MM.1S (cell line): ENCODE data around the gene COL20A1.

ENCODE experiments used
- DNase-seq: peaks from one replicate; pipeline ENCODE4 v3.0.0-alpha.2; 2015
- H2AFZ ChIP-seq: fragments of 300-600 bp; sonication (generic); 2 replicates; pipeline ENCODE4 v1.6.0; 2016; ENCODE audit warnings: antibody characterized with exemption, low read length
- H3F3A ChIP-seq: fragments of 300-600 bp; sonication (generic); 2 replicates; pipeline ENCODE4 v1.6.1; 2016; ENCODE audit warnings: mild to moderate bottlenecking, antibody characterized with exemption, low read length, moderate library complexity, mixed read lengths; ENCODE audit not compliant: insufficient read depth
- H3K27ac ChIP-seq: fragments of 300-600 bp; sonication (generic); 2 replicates; pipeline ENCODE4 v1.5.1; 2016; ENCODE audit warnings: mild to moderate bottlenecking, low read length
- H3K27me3 ChIP-seq: fragments of 300-600 bp; sonication (generic); replicated peaks from 2 replicates; pipeline ENCODE4 v1.6.0; 2016; ENCODE audit warnings: low read length; ENCODE audit not compliant: insufficient read depth
- H3K36me3 ChIP-seq: fragments of 300-600 bp; sonication (generic); replicated peaks from 2 replicates; pipeline ENCODE4 v1.6.1; 2016; ENCODE audit warnings: mild to moderate bottlenecking, low read length, mixed read lengths; ENCODE audit not compliant: insufficient read depth
- H3K4me1 ChIP-seq: fragments of 300-600 bp; sonication (generic); 2 replicates; pipeline ENCODE4 v1.6.1; 2016; ENCODE audit warnings: low read length, mixed read lengths
- H3K4me2 ChIP-seq: fragments of 300-600 bp; sonication (generic); 2 replicates; pipeline ENCODE4 v1.6.0; 2016; ENCODE audit warnings: low read depth, low read length
- H3K4me3 ChIP-seq: fragments of 300-600 bp; sonication (generic); 2 replicates; pipeline ENCODE4 v1.5.1; 2016; ENCODE audit warnings: low read length, mixed read lengths
- H3K79me2 ChIP-seq: fragments of 300-600 bp; sonication (generic); 2 replicates; pipeline ENCODE4 v1.6.1; 2016; ENCODE audit warnings: mixed run types, low read length, mixed read lengths
- H3K9ac ChIP-seq: fragments of 300-600 bp; sonication (generic); 2 replicates; pipeline ENCODE4 v1.6.1; 2016; ENCODE audit warnings: low read length, mixed read lengths
- H3K9me2 ChIP-seq: fragments of 300-600 bp; sonication (generic); replicated peaks from 2 replicates; pipeline ENCODE4 v1.6.1; 2016; ENCODE audit warnings: mild to moderate bottlenecking, low read length, mixed read lengths; ENCODE audit not compliant: insufficient read depth
- H3K9me3 ChIP-seq: fragments of 300-600 bp; sonication (generic); replicated peaks from 2 replicates; pipeline ENCODE4 v1.6.1; 2016; ENCODE audit warnings: mild to moderate bottlenecking, low read length, mixed read lengths; ENCODE audit not compliant: insufficient read depth
- H4K20me1 ChIP-seq: fragments of 300-600 bp; sonication (generic); 2 replicates; pipeline ENCODE4 v1.6.1; 2016; ENCODE audit warnings: mild to moderate bottlenecking, low read length, moderate library complexity, mixed read lengths; ENCODE audit not compliant: insufficient read depth
- EZH2 ChIP-seq: fragments of 300-600 bp; sonication (generic); optimal IDR thresholded peaks from 2 replicates; pipeline ENCODE3; 2017; ENCODE audit warnings: low read depth, mild to moderate bottlenecking, antibody characterized with exemption, low read length, mixed read lengths
- EZH2phosphoT487 ChIP-seq: fragments of 300-600 bp; sonication (generic); IDR thresholded peaks from 2 replicates; pipeline ENCODE4 v1.6.1; 2018; ENCODE audit warnings: antibody characterized with exemption, low read length
- TF ChIP-seq, protein P1 (sequence below): fragments of 300-600 bp; sonication (generic); IDR thresholded peaks from 2 replicates; pipeline ENCODE4 v1.5.1; 2016; ENCODE audit warnings: antibody characterized with exemption, low read length, mixed read lengths

The COL20A1 gene

DNA sequence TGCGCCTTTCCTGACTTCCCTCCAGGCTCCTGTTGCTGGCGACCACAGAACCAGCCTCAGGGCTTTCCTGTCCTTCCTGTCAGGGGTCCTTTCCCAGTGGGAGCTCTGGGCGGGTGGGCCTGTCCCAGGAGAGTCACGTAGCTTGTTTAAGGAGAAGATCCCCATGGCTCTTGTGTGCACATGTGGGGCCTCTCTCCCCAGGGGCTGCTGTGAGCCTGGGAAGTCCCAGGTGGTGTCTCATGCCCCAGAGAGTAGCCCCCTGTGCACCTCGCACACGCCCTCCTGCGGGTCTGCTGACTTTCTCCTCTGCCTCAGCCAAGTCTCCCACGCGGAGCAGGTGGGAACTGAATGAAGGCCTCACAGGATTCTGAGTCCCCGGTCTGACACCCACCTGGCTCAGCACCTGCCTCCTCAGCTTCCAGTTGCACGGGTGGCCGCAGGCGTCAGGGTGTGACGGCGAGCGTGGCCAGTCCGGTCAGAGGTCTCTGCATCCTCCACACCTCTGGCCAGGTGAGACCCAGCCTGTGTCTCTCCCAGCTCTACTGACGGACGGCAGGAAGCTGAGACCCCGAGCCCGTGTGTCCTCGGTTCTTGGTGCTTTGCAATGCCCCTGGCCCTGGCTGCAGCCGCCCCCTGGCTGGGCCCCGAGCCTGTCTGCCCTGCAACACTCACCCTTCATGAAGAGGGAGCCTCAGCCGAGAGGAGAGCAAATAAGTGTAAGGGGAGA, 33.1 kb upstream of the COL20A1 start:
- peaks cover 99% of the 10 kb centered on the region for H3K27me3 ChIP-seq
- no peak overlapping the region for H2AFZ ChIP-seq
- no peak overlapping the region for H3K4me3 ChIP-seq
- no peaks in the 10 kb centered on the region for H3K9me2 ChIP-seq
- no peaks in the 10 kb centered on the region for H3K79me2 ChIP-seq
- no peaks in the 10 kb centered on the region for H3F3A ChIP-seq
- H3K9ac ChIP-seq, result no peak overlapping the region
- DNase-seq, result no peak
- H3K4me2 ChIP-seq, result no peak overlapping the region
- no peak for TF ChIP-seq EZH2phosphoT487
- TF ChIP-seq EZH2, result no peak
- TF ChIP-seq, protein P1, sequence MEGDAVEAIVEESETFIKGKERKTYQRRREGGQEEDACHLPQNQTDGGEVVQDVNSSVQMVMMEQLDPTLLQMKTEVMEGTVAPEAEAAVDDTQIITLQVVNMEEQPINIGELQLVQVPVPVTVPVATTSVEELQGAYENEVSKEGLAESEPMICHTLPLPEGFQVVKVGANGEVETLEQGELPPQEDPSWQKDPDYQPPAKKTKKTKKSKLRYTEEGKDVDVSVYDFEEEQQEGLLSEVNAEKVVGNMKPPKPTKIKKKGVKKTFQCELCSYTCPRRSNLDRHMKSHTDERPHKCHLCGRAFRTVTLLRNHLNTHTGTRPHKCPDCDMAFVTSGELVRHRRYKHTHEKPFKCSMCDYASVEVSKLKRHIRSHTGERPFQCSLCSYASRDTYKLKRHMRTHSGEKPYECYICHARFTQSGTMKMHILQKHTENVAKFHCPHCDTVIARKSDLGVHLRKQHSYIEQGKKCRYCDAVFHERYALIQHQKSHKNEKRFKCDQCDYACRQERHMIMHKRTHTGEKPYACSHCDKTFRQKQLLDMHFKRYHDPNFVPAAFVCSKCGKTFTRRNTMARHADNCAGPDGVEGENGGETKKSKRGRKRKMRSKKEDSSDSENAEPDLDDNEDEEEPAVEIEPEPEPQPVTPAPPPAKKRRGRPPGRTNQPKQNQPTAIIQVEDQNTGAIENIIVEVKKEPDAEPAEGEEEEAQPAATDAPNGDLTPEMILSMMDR, result no peak
- H3K36me3 ChIP-seq, result no peaks in the 10 kb centered on the region
- no peak overlapping the region for H3K27ac ChIP-seq
- H3K4me1 ChIP-seq, result no peaks in the 10 kb centered on the region
- H4K20me1 ChIP-seq, result no peaks in the 10 kb centered on the region
- no peaks in the 10 kb centered on the region for H3K9me3 ChIP-seq

DNA sequence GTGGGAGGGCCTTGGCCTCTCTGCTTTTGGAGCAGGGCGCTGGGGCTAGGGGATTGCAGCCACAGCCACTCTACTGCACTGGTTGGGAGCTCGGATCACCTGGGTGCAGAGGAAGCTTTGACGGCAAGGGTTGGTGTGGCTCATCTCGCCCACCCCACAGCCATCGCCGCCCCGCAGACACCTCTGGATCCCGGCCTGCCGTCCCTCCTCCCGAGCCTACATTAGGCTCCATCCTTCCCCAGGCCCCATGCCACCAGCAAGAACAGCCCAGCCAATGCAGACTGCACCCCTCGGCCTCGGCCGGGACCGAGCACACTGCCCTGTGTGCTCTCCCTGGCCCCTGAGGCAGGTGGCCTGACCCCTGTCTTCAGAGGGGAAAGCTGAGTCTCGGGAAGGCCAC, 32.5 kb upstream of the COL20A1 start:
- Histone ChIP-seq H3K9ac (no peak overlapping the region), H3K79me2 (no peaks in the 10 kb centered on the region), H3K36me3 (no peaks in the 10 kb centered on the region), H3K4me3 (no peak overlapping the region), H3K9me3 (no peaks in the 10 kb centered on the region), H3F3A (no peaks in the 10 kb centered on the region), H3K27ac (no peak overlapping the region), H3K4me2 (no peak overlapping the region), H3K27me3 (peaks cover 99% of the 10 kb centered on the region), H2AFZ (no peak overlapping the region), H4K20me1 (no peaks in the 10 kb centered on the region), H3K4me1 (no peaks in the 10 kb centered on the region), H3K9me2 (no peaks in the 10 kb centered on the region)
- TF ChIP-seq, protein P1, result no peak
- TF ChIP-seq EZH2phosphoT487 (no peak), EZH2 (no peak)
- no peak for DNase-seq

DNA sequence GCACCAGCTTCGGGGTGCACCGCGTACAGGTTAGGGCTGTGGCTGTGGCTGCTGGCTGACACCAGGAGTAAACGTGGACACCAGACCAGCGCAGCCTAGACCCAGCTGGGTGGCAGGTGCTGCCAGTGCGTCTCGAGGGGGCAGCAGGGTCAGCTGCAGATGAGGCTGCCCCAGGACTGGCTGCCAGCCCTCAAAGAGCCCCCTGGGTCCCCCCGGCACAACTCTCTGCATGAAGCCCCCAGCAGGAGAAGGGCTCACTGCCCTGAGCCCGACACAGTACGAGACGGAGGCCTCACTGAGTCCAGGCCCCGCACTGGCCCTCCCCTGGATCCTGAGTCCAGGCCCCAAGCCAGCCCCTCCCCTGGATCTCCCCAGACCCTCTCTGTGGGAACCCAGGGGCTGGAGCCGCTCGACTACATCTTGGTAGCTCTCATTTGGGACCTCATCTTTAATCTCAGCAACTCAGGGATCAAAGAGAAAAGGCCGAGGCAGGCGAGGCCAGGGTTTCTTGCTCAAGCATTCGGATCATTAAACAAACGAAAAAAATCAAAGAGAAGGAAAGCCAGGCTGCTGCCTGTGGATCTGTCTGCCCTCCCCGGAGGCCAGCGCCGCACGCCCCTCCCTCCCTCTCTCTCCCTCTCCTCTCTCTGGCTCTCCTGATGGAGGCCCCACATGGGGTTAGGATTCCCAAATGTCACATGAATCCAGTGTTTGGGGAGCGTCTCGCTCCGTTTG, 31.8 kb upstream of the COL20A1 start:
- H4K20me1 ChIP-seq, result no peaks in the 10 kb centered on the region
- no peaks in the 10 kb centered on the region for H3K4me1 ChIP-seq
- H2AFZ ChIP-seq, result no peak overlapping the region
- H3F3A ChIP-seq, result no peaks in the 10 kb centered on the region
- no peaks in the 10 kb centered on the region for H3K36me3 ChIP-seq
- H3K27me3 ChIP-seq, result peaks cover 99% of the 10 kb centered on the region
- TF ChIP-seq EZH2phosphoT487 (0 out of 2 replicates have a peak, but pooled peaks have one; percentile 50), EZH2 (no peak)
- TF ChIP-seq, protein P1, result no peak
- no peak overlapping the region for H3K27ac ChIP-seq
- no peak overlapping the region for H3K4me3 ChIP-seq
- H3K9me3 ChIP-seq, result no peaks in the 10 kb centered on the region
- H3K79me2 ChIP-seq, result no peaks in the 10 kb centered on the region
- H3K9ac ChIP-seq, result no peak overlapping the region
- no peak for DNase-seq
- no peak overlapping the region for H3K4me2 ChIP-seq
- no peaks in the 10 kb centered on the region for H3K9me2 ChIP-seq
